Measurements from ENCODE around the gene RPRML. TPM values are rescaled to one million over a fixed set of nuclear protein-coding genes. Genes with fewer than 3 reads are reported as not detected.

RPRML gene
- total RNA-seq, 2 donors from 2014 or later = 1.3 TPM; not detected in 1

GRCh38 chr17:46943501-46944393 lies 35.3 kb downstream of the RPRML start:
- H3K4me3 ChIP-seq = no peak overlapping the region
- no peak for ATAC-seq

DNA sequence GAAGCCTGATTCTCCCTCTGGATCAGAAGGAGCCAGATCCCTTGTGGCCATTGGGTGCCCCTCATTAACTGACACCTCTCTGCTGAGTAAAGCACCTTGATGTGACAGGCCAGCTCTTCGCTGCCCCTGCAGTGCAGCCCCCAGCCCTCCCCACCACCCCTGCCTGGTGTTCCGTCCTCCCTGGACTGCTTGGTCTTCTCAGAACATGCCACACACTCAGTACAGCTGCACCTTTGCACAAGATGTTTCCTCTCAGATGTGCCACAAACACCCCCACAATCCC lies 35.9 kb downstream of the RPRML start:
- Histone ChIP-seq H3K4me1 (peaks cover 6% of the 10 kb centered on the region), H3K27me3 (no peaks in the 10 kb centered on the region), H3K9me3 (no peaks in the 10 kb centered on the region), H3K27ac (no peak overlapping the region), H3K4me3 (no peak overlapping the region), H3K36me3 (replicated peaks in 1 of 2; ENCODE audit: insufficient read depth in 1 of 2, low read depth in 2 of 2) (peaks cover 0 to 14% of the 10 kb centered on the region in 2 donors)
- no peak for ATAC-seq
- WGBS, 2 donors = 65 to 86% methylated on average over 1 to 2 of the region's 2 CpGs
- intact Hi-C loops (cut with DNase I) = no loop called here
- no peak for DNase-seq
- TF ChIP-seq, protein P1, sequence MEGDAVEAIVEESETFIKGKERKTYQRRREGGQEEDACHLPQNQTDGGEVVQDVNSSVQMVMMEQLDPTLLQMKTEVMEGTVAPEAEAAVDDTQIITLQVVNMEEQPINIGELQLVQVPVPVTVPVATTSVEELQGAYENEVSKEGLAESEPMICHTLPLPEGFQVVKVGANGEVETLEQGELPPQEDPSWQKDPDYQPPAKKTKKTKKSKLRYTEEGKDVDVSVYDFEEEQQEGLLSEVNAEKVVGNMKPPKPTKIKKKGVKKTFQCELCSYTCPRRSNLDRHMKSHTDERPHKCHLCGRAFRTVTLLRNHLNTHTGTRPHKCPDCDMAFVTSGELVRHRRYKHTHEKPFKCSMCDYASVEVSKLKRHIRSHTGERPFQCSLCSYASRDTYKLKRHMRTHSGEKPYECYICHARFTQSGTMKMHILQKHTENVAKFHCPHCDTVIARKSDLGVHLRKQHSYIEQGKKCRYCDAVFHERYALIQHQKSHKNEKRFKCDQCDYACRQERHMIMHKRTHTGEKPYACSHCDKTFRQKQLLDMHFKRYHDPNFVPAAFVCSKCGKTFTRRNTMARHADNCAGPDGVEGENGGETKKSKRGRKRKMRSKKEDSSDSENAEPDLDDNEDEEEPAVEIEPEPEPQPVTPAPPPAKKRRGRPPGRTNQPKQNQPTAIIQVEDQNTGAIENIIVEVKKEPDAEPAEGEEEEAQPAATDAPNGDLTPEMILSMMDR (IDR thresholded peaks at IDR 0.05) = no peak
- no peak for TF ChIP-seq POLR2A (IDR thresholded peaks at IDR 0.05)

More at GRCh38 chr17:46943501-46944393, 35.3 kb downstream of the RPRML start:
- DNase-seq = peak in 3 of 4 donors; percentile 28 to 44 (median 38)
- no peaks in the 10 kb centered on the region for H3K27me3 ChIP-seq
- H3K27ac ChIP-seq = no peak overlapping the region
- TF ChIP-seq, protein P1 (IDR thresholded peaks at IDR 0.05) = no peak
- TF ChIP-seq POLR2A (IDR thresholded peaks at IDR 0.05) = no peak
- H3K9me3 ChIP-seq = no peaks in the 10 kb centered on the region
- 22 to 33% methylated on average over 11 to 21 of the region's 21 CpGs for WGBS, 2 donors
- peaks cover 6% of the 10 kb centered on the region for H3K4me1 ChIP-seq
- H3K36me3 ChIP-seq (replicated peaks in 1 of 2; ENCODE audit: insufficient read depth in 1 of 2, low read depth in 2 of 2) = peaks cover 0 to 10% of the 10 kb centered on the region in 2 donors
- intact Hi-C loops (cut with DNase I) = no loop called here

DNA sequence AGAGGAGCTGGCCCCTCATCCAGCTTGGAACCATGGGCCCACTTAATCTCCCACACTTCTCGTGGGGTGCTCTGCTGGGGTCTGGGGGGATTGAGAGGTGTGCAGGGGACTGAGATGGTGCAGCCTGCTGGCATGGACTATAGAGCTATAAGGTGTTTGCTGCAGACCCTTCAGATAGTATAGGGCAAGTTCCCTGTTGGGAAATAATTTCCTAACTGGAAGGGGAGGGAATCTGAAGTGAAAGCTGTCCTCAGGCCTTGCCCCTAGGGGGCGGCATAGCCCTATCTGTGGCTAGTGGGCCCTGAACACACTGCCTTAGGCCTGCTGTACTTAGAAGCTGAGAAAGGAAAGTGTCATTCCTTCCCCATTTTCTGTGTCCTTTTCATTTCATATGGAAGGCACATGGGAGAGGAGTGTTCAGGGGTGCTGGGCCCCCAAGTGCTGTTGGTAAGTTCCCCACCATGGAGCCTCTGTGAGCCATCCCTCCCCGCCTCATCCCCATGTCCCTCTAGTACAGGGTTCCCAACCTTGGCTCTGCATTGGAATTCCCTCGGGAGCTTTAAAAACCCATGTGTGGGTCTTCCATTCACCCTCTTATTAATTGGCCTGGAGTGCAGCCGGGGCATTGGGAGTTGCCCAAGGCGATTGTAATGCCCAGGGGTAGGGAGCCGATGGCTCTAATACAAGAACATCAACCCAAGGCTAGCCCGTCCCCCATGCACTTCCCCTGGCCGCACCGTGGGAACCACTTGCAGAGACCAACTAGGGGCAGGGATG lies 36.4 kb downstream of the RPRML start:
- H3K27ac ChIP-seq = no peak overlapping the region
- DNase-seq (peak; percentile 63 to 72 (median 68)), ATAC-seq (peak; percentile 61)
- WGBS, 2 donors = 67 to 69% methylated on average over 10 of the region's 10 CpGs
- no peak overlapping the region for H3K4me3 ChIP-seq
- H3K36me3 ChIP-seq (replicated peaks in 1 of 2; ENCODE audit: insufficient read depth in 1 of 2, low read depth in 2 of 2) = peaks cover 0 to 17% of the 10 kb centered on the region in 2 donors
- no peaks in the 10 kb centered on the region for H3K27me3 ChIP-seq
- TF ChIP-seq, protein P1 (IDR thresholded peaks at IDR 0.05) = peak; percentile 49 to 76 (median 63)
- no peak for TF ChIP-seq POLR2A (IDR thresholded peaks at IDR 0.05)
- intact Hi-C loops (cut with DNase I) = no loop called here
- no peaks in the 10 kb centered on the region for H3K9me3 ChIP-seq
- H3K4me1 ChIP-seq = peaks cover 6% of the 10 kb centered on the region

DNA sequence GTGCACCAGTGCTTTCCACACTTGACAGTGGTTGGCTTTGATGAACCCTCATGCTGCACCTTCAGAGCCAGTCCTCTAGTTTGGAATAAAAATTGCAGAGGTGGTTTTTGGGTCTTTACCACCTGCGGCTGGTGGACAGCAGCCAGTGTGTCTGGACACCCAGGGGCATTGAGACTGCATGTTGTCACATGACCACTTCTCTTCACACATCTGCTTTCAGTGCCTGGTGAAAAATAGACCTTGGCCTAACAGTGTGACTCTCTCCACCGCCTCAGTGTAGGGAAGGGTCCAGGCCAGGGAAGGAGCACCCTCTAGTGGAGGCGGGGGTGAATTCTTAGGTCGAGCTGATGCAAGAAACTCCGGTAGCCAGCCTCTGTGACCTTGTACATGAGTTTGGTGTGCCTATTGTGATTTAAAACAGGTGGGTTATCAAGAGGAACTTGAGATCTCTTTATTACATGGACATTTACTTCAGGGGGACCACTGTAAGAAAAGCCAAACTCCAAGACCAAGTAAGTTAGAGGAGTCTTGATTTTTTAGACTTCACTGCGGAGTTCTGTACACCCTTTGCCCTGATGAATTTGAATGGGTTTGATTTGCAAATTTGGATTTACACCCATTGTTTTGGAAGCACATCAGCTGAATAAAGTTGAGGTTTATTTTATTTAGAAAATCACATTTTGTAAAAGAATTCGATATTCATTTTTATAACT lies 38.2 kb downstream of the RPRML start:
- Histone ChIP-seq H3K4me1 (peaks cover 6% of the 10 kb centered on the region), H3K4me3 (no peak overlapping the region), H3K9me3 (no peaks in the 10 kb centered on the region), H3K27ac (no peak overlapping the region), H3K36me3 (replicated peaks in 1 of 2; ENCODE audit: insufficient read depth in 1 of 2, low read depth in 2 of 2) (peaks cover 0 to 21% of the 10 kb centered on the region in 2 donors), H3K27me3 (no peaks in the 10 kb centered on the region)
- no peak for TF ChIP-seq POLR2A (IDR thresholded peaks at IDR 0.05)
- TF ChIP-seq, protein P1 (IDR thresholded peaks at IDR 0.05) = peak; percentile 74 to 88 (median 85)
- ATAC-seq (peak; percentile 81), DNase-seq (peak; percentile 81 to 87 (median 83))
- WGBS, 2 donors = 36 to 40% methylated on average over 7 of the region's 7 CpGs
- intact Hi-C loops (cut with DNase I) = no loop called here
